GM12878 (cell line): ENCODE data around the gene FKBP11. TPM values are rescaled to one million over a fixed set of nuclear protein-coding genes. Genes with fewer than 3 reads are reported as not detected.

Experiments
- ATAC-seq: fragments of 200-7000 bp; cut with Tn5 transposase; 3 replicates; pipeline ENCODE4 v1.9.1; 2020; ENCODE audit warnings: mild to moderate bottlenecking, moderate library complexity
- BruUV-seq: library from RNA; stranded (reverse); fragments of 400-500 nt; replicated peaks from 2 replicates; lab custom pipeline; 2021; lab: Mats Ljungman, UMichigan
- CTCF ChIA-PET: fragments of 300-600 bp; sonication (Branson Sonifier 250); formaldehyde crosslinking; extraction: SDS; loops from one replicate; lab custom pipeline; 2021; ENCODE audit warnings: inconsistent platforms; lab: Yijun Ruan, JAX
- POLR2A ChIA-PET: fragments of 350-600 bp; formaldehyde crosslinking; extraction: SDS; loops from one replicate; lab custom pipeline; 2021; ENCODE audit warnings: inconsistent platforms; lab: Charles Lee
- RAD21 ChIA-PET: fragments of 300-600 bp; sonication (Branson Sonifier 250); formaldehyde crosslinking; loops from one replicate; lab custom pipeline; 2023; ENCODE audit warnings: antibody characterized with exemption; ENCODE audit not compliant: unreplicated experiment; lab: Charles Lee
- SMC1A ChIA-PET: fragments of 300-600 bp; sonication (Branson Sonifier 250); formaldehyde crosslinking; loops from one replicate; lab custom pipeline; 2023; ENCODE audit not compliant: unreplicated experiment, uncharacterized antibody; lab: Charles Lee
- DNase-seq: peaks from one replicate; pipeline ENCODE4 v3.0.0-alpha.2; 2011; ENCODE audit warnings: low read depth, low spot score
- FAIRE-seq: peaks from 3 replicates; lab custom pipeline; 2011; peaks lifted over from hg19 to GRCh38; lab: Jason Lieb, UNC
- H2AFZ ChIP-seq: 2 replicates; pipeline ENCODE4 v1.6.0; 2011; ENCODE audit warnings: low read depth, low read length, control low read depth; ENCODE audit not compliant: control insufficient read depth
- H3K27ac ChIP-seq: 2 replicates; pipeline ENCODE4 v1.5.1; 2011; ENCODE audit warnings: control low read depth; ENCODE audit not compliant: control insufficient read depth, insufficient read depth
- H3K27me3 ChIP-seq, 2 experiments: replicated peaks in 1 of 2; 2 replicates each; pipeline versions ENCODE4 v1.6.0 to v1.6.1; 2011; ENCODE audit warnings: low read length in 1 of 2; ENCODE audit not compliant: control insufficient read depth in 2 of 2, insufficient read depth in 2 of 2
- H3K36me3 ChIP-seq, 2 experiments: 2 replicates each; pipeline ENCODE4 v1.5.1; 2011; ENCODE audit warnings: low read length in 1 of 2; ENCODE audit not compliant: control insufficient read depth in 2 of 2, insufficient read depth in 2 of 2
- H3K4me1 ChIP-seq: 2 replicates; pipeline ENCODE4 v1.6.1; 2011; ENCODE audit warnings: mild to moderate bottlenecking, low read length, moderate library complexity, mixed read lengths; ENCODE audit not compliant: control insufficient read depth, insufficient read depth
- H3K4me2 ChIP-seq: 2 replicates; pipeline ENCODE4 v1.6.0; 2011; ENCODE audit warnings: control low read depth; ENCODE audit not compliant: control insufficient read depth, insufficient read depth
- H3K4me3 ChIP-seq: fragments of 200-600 bp; sonication (generic); 2 replicates; pipeline ENCODE4 v1.5.1; 2016
- H3K79me2 ChIP-seq: 2 replicates; pipeline ENCODE4 v1.6.0; 2011; ENCODE audit warnings: low read length; ENCODE audit not compliant: control insufficient read depth, insufficient read depth
- H3K9ac ChIP-seq: 2 replicates; pipeline ENCODE4 v1.8.0; 2011; ENCODE audit warnings: low read length, control low read depth, mixed read lengths; ENCODE audit not compliant: control insufficient read depth, insufficient read depth
- H3K9me3 ChIP-seq: replicated peaks from 3 replicates; pipeline ENCODE4 v1.5.1; 2011; ENCODE audit warnings: mild to moderate bottlenecking, low read length; ENCODE audit not compliant: control insufficient read depth, insufficient read depth
- H4K20me1 ChIP-seq: 2 replicates; pipeline ENCODE4 v1.6.0; 2011; ENCODE audit not compliant: control insufficient read depth, insufficient read depth
- BCL11A ChIP-seq: IDR thresholded peaks from 2 replicates; pipeline ENCODE4 v1.6.1; 2011; ENCODE audit warnings: low read depth, low read length
- CBX3 ChIP-seq: fragments of 200-600 bp; sonication (generic); IDR thresholded peaks from 2 replicates; pipeline ENCODE4 v1.6.1; 2016; ENCODE audit warnings: low read depth, borderline replicate concordance
- EZH2 ChIP-seq: IDR thresholded peaks from 2 replicates; pipeline ENCODE4 v1.6.1; 2012; ENCODE audit warnings: low read depth, mild to moderate bottlenecking, control low read depth, inconsistent platforms, low read length, borderline replicate concordance; ENCODE audit not compliant: control insufficient read depth
- HDAC2 ChIP-seq: fragments of 200-600 bp; sonication (generic); IDR thresholded peaks from 2 replicates; pipeline ENCODE4 v1.6.1; 2017
- IKZF2 ChIP-seq, 2 experiments: fragments of 450-650 bp; IDR thresholded peaks; 2 replicates each; pipeline ENCODE4 v1.6.1; 2017; ENCODE audit warnings: mild to moderate bottlenecking in 2 of 2, moderate library complexity in 2 of 2
- IRF4 ChIP-seq: IDR thresholded peaks from 2 replicates; pipeline ENCODE4 v1.6.1; 2011; ENCODE audit warnings: low read depth, low read length
- NFIC ChIP-seq: IDR thresholded peaks from 2 replicates; pipeline ENCODE4 v1.6.1; 2012; ENCODE audit warnings: low read depth, mild to moderate bottlenecking, inconsistent platforms, low read length, moderate library complexity
- NRF1 ChIP-seq: conservative IDR thresholded peaks from 2 replicates; pipeline ENCODE4 v1.6.1; 2011; ENCODE audit warnings: mild to moderate bottlenecking, low read depth, low read length, improper control_type of control experiment
- PKNOX1 ChIP-seq: fragments of 450-650 bp; IDR thresholded peaks from 2 replicates; pipeline ENCODE4 v1.6.1; 2016; ENCODE audit warnings: mild to moderate bottlenecking
- RBBP5 ChIP-seq: fragments of 200-600 bp; sonication (generic); conservative IDR thresholded peaks from 2 replicates; pipeline ENCODE4 v1.6.1; 2016
- ZNF217 ChIP-seq: fragments of 450-650 bp; IDR thresholded peaks from 2 replicates; pipeline ENCODE4 v1.6.1; 2017; ENCODE audit warnings: antibody characterized with exemption, mild to moderate bottlenecking
- ZNF622 ChIP-seq: fragments of 450-650 bp; IDR thresholded peaks from 2 replicates; pipeline ENCODE4 v1.6.1; 2017; ENCODE audit warnings: mild to moderate bottlenecking, inconsistent platforms
- WGBS: methylation state at CpG from one replicate; pipeline ENCODE4 v1.1.6; 2016; ENCODE audit warnings: low lambda C conversion rate; ENCODE audit not compliant: insufficient replicate concordance, insufficient coverage; ENCODE audit errors: missing lambda C conversion rate; 5-methylcytosine and 5-hydroxymethylcytosine counted together
- in situ Hi-C: fragments of 300-500 bp; cut with MboI; formaldehyde crosslinking; loops from 9 replicates; pipeline ENCODE4 v1.14.3; 2018; ENCODE audit warnings: mixed read lengths
- intact Hi-C: fragments of 100-400 bp; cut with micrococcal nuclease; formaldehyde crosslinking; loops from one replicate; pipeline ENCODE4 v1.14.2; 2022; ENCODE audit not compliant: unreplicated experiment
- polyA plus RNA-seq, 11 experiments: library from polyadenylated mRNA; depleted of rRNA in 4 of 11; unstranded in 6 of 11; stranded (reverse) in 5 of 11; fragments of >200 nt; fragmentation: Nextera tagmentation in 4 of 11; fragmentation: Illumina TruSeq in 1 of 11; extraction: Ambion mirVana in 4 of 11; extraction: Trizol in 1 of 11; gene quantifications; 1 replicate in 1 of 11; 2 replicates in 10 of 11; pipeline versions ENCODE4 v1.2.1 to v1.2.3, GENCODE V29; 2011 to 2016; ENCODE audit warnings: inconsistent platforms in 2 of 11, missing spikeins in 2 of 11, low read depth in 1 of 11
- total RNA-seq, 4 experiments: library from RNA; depleted of rRNA in 3 of 4; stranded (reverse); fragments of >200 nt in 3 of 4; fragmentation: Illumina TruSeq in 1 of 4; extraction: Trizol in 1 of 4; gene quantifications; 2 replicates each; pipeline versions ENCODE4 v1.2.1 to v1.2.3, GENCODE V29; 2013 to 2021
- TF ChIP-seq, protein P1 (sequence below): fragments of 450-650 bp; formaldehyde crosslinking; IDR thresholded peaks from 2 replicates; pipeline ENCODE4 v1.5.0; 2022; ENCODE audit warnings: mild to moderate bottlenecking, missing genetic modification characterization

Gene FKBP11
- total and polyA plus RNA-seq, 10 of the 15 experiments (the other 5 are each of a cell fraction or from before 2014, with no cell fraction given) = 25.0 to 135 (median 56.5) TPM

DNA sequence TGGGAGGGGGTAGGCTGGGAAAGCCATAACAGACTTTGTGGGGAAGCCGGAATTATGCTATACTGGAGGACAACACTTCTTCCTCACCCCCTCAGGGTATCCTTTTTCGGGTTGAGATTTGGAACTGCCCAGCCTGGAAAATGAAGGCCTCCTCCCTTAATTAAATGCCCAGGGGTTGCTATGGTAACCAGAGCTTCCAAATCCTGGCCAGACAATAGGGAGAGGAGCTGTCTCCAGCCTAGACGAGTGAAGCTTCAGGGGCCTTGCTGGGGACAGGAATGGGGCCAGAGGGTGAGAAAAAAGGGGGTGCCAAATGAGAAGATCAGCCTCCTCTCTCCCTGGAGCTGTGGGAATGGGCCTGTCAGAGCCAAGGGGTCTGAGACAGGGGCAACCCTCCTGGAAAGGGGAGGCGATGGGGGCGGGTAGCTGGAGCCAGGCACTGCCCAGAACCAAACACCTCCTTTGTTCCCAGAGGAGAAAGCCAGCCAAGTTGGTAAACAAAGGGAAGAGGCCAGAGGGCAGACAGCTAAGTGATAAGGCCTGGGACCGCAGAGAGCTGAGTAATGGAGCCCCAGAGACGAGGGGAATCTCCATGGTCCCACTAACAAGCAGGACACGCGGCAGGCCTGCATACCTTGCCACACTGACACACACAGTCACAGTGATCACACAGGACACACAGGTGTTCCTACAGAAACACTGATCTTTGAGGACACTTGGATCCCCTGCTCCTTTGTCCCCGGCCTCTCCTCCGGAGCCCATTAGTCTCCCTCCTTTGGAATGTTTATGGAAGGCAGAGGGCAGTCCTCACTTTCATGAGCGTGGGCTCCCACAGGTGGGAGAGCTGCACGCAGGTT, 41.8 kb downstream of the FKBP11 start:
- 29% methylated on average over 13 of the region's 13 CpGs for WGBS
- BruUV-seq = no TSS peak
- DNase-seq (no peak), ATAC-seq (peak; percentile 27; the same call in 2 of the 3 replicates), FAIRE-seq (no peak)
- H3K4me1 ChIP-seq = no peaks in the 10 kb centered on the region
- no peak overlapping the region for H3K4me3 ChIP-seq
- H4K20me1 ChIP-seq = no peaks in the 10 kb centered on the region
- peaks cover 4 to 12% of the 10 kb centered on the region in 2 experiments; a peak in 3 of 4 replicates for H3K27me3 ChIP-seq
- ChIA-PET RAD21 (interaction anchor here (1.6 kb wide), 1 partner anchor 30 kb away, joined by 5 read pairs; no protein-coding TSS in a partner anchor), POLR2A (interaction anchor here (0.6 kb wide), 1 partner anchor 24 kb away, joined by 3 read pairs; no protein-coding TSS in a partner anchor), CTCF (interaction anchor here (0.7 to 1.8 kb wide), 5 partner anchors 7 to 52 kb away, joined by 3 to 12 read pairs (median 4); no protein-coding TSS in a partner anchor), SMC1A (interaction anchor here (1.0 to 2.5 kb wide), 5 partner anchors 27 to 42 kb away, joined by 3 to 10 read pairs (median 4); partner anchors contain the start of gene FKBP11)
- H3K4me2 ChIP-seq = no peak overlapping the region
- TF ChIP-seq, protein P1, sequence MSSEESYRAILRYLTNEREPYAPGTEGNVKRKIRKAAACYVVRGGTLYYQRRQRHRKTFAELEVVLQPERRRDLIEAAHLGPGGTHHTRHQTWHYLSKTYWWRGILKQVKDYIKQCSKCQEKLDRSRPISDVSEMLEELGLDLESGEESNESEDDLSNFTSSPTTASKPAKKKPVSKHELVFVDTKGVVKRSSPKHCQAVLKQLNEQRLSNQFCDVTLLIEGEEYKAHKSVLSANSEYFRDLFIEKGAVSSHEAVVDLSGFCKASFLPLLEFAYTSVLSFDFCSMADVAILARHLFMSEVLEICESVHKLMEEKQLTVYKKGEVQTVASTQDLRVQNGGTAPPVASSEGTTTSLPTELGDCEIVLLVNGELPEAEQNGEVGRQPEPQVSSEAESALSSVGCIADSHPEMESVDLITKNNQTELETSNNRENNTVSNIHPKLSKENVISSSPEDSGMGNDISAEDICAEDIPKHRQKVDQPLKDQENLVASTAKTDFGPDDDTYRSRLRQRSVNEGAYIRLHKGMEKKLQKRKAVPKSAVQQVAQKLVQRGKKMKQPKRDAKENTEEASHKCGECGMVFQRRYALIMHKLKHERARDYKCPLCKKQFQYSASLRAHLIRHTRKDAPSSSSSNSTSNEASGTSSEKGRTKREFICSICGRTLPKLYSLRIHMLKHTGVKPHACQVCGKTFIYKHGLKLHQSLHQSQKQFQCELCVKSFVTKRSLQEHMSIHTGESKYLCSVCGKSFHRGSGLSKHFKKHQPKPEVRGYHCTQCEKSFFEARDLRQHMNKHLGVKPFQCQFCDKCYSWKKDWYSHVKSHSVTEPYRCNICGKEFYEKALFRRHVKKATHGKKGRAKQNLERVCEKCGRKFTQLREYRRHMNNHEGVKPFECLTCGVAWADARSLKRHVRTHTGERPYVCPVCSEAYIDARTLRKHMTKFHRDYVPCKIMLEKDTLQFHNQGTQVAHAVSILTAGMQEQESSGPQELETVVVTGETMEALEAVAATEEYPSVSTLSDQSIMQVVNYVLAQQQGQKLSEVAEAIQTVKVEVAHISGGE (CRISPR knock-in tag) = no peak
- TF ChIP-seq EZH2 (no peak), PKNOX1 (no peak), HDAC2 (no peak), CBX3 (no peak), NFIC (no peak), IRF4 (no peak), ZNF217 (no peak), IKZF2 (IDR thresholded peaks at IDR 0.05) (no peak), RBBP5 (no peak), ZNF622 (no peak), BCL11A (no peak), NRF1 (no peak)
- in situ Hi-C loops (no loop called here), intact Hi-C loops (no loop called here)
- no peaks in the 10 kb centered on the region for H3K36me3 ChIP-seq
- no peaks in the 10 kb centered on the region for H3K9me3 ChIP-seq
- no peak overlapping the region for H3K27ac ChIP-seq
- H3K79me2 ChIP-seq = no peaks in the 10 kb centered on the region
- H2AFZ ChIP-seq = no peak overlapping the region
- no peak overlapping the region for H3K9ac ChIP-seq
